ENCODE measurements around the gene FMR1NB. TPM values are rescaled to one million over a fixed set of nuclear protein-coding genes. Genes with fewer than 3 reads are reported as not detected.

FMR1NB gene
- total and polyA plus RNA-seq, 10 of the 15 experiments (the other 5 are each of a cell fraction or from before 2014, with no cell fraction given), result 0.08 TPM; not detected in 9

- TF ChIP-seq MTA3 (IDR thresholded peaks at IDR 0.05; ENCODE audit: borderline replicate concordance, low read length) (no peak), NFIC (IDR thresholded peaks at IDR 0.05; ENCODE audit: low read depth, low read length) (peak; percentile 59; the same call in 1 of the 2 replicates), USF1 (IDR thresholded peaks at IDR 0.05; ENCODE audit: borderline replicate concordance, extremely low read length, insufficient read depth, low read depth, low read length) (no peak), NFYA (IDR thresholded peaks at IDR 0.05; ENCODE audit: borderline replicate concordance, low read depth, low read length) (no peak), POLR2A (IDR thresholded peaks at IDR 0.05; ENCODE audit: low read depth, low read length) (no peak)
Observed at GRCh38 chrX:148069759-148070503, 88.8 kb downstream of the FMR1NB start (continued).

DNA sequence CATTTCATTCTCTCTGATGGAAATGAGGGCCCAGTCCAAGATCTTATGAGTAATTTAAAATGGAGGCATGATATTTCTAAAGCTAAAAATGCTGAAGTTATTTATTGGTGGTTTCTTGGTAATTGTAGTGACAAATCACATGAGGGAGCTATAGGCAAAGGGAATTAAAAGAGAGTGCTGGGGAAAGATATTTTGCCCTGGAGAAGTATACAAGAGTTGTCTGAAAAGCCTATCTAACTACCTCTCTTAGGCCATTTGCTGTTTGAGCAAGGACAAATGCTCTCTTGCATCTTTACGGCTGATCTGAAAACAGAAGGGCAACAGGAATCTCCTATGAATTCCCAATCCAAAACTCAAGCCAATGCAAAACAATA lies 89.4 kb downstream of the FMR1NB start:
- no peak for ATAC-seq
- H3K4me1 ChIP-seq (ENCODE audit: control insufficient read depth, insufficient read depth, low read length), result peaks cover 3% of the 10 kb centered on the region; the same call in 1 of the 2 replicates
- no peaks in the 10 kb centered on the region for H3K36me3 ChIP-seq (ENCODE audit: control insufficient read depth in 2 of 2, insufficient read depth in 2 of 2, low read length in 1 of 2)
- no peak overlapping the region for H3K4me3 ChIP-seq
- in situ Hi-C loops (cut with MboI) (no loop called here), intact Hi-C loops (cut with micrococcal nuclease; ENCODE audit: unreplicated experiment) (no loop called here)
- no peaks in the 10 kb centered on the region for H3K9me3 ChIP-seq (replicated peaks; ENCODE audit: control insufficient read depth, insufficient read depth, low read length)
- no peak for FAIRE-seq
- CTCF ChIA-PET, result interaction anchor here (1.7 kb wide), 1 partner anchor 23 kb away, joined by 3 read pairs; no protein-coding TSS in a partner anchor
- POLR2A ChIA-PET, result no interaction called here
- H3K27me3 ChIP-seq (replicated peaks in 1 of 2; ENCODE audit: control insufficient read depth in 2 of 2, insufficient read depth in 2 of 2, low read length in 1 of 2), result no peaks in the 10 kb centered on the region
- H4K20me1 ChIP-seq (ENCODE audit: control insufficient read depth, insufficient read depth), result no peaks in the 10 kb centered on the region
- SMC1A ChIA-PET (ENCODE audit: uncharacterized antibody, unreplicated experiment), result no interaction called here
- H3K27ac ChIP-seq (ENCODE audit: control insufficient read depth, insufficient read depth), result no peak overlapping the region
- TF ChIP-seq RAD21 (IDR thresholded peaks at IDR 0.05; ENCODE audit: insufficient read depth, low read depth, low read length) (peak; percentile 34; the same call in 1 of the 2 replicates), MTA3 (IDR thresholded peaks at IDR 0.05; ENCODE audit: borderline replicate concordance, low read length) (no peak)
- RAD21 ChIA-PET (ENCODE audit: unreplicated experiment), result interaction anchor here (1.9 kb wide), 1 partner anchor 1400 kb away, joined by 5 read pairs; no protein-coding TSS in a partner anchor
- H2AFZ ChIP-seq (ENCODE audit: control insufficient read depth, low read depth, low read length), result no peak overlapping the region
- H3K4me2 ChIP-seq (ENCODE audit: control insufficient read depth, insufficient read depth), result no peak overlapping the region
- no peak for DNase-seq (ENCODE audit: low read depth, low spot score)
- H3K79me2 ChIP-seq (ENCODE audit: control insufficient read depth, insufficient read depth, low read length), result no peaks in the 10 kb centered on the region
- WGBS (ENCODE audit: insufficient coverage, insufficient replicate concordance, low lambda C conversion rate, missing lambda C conversion rate), result 88% methylated on average over 1 of the region's 1 CpG
- BruUV-seq (replicated peaks), result no TSS peak
- H3K9ac ChIP-seq (ENCODE audit: control insufficient read depth, insufficient read depth, low read length), result no peak overlapping the region

Small RNA genes within 50 kb of the gene (small RNA-seq; reads per million reads assigned to genes)
- gene RNA5SP524, result not detected

Other genes with a start within 250 kb of the FMR1NB start
- gene FMR1, start 69.4 kb upstream of the FMR1NB start, total RNA-seq (2014; rRNA removed), result 16.2 and 22.0 TPM in 2 replicates
- 20.5 and 22.5 TPM in 2 replicates for gene FMR1, start 69.4 kb upstream of the FMR1NB start, total RNA-seq (2014; rRNA removed; fragmentation: Illumina TruSeq; extraction: Trizol)
- 22.9 and 26.4 TPM in 2 replicates for gene FMR1, start 69.4 kb upstream of the FMR1NB start, total RNA-seq (2021)
- 37.5 and 59.3 TPM in 2 replicates for gene FMR1, start 69.4 kb upstream of the FMR1NB start, polyA plus RNA-seq (2011; rRNA removed)
- gene FMR1, start 69.4 kb upstream of the FMR1NB start, polyA plus RNA-seq (2014; fragmentation: Illumina TruSeq; extraction: Trizol), result 26.7 and 32.2 TPM in 2 replicates
- gene FMR1, start 69.4 kb upstream of the FMR1NB start, polyA plus RNA-seq (2014; fragmentation: Nextera tagmentation; extraction: Ambion mirVana), result 10 to 100 TPM in 1 of 2 experiments, 1 to 10 TPM in 1; 7.9 to 12.6 TPM
- 18.6 and 23.4 TPM in 2 replicates for gene FMR1, start 69.4 kb upstream of the FMR1NB start, polyA plus RNA-seq (2014; rRNA removed)
- gene FMR1, start 69.4 kb upstream of the FMR1NB start, polyA plus RNA-seq (2016; fragmentation: Nextera tagmentation; extraction: Ambion mirVana), result 10 to 100 TPM; 10.3 to 10.8 TPM

Data from GM12878 (cell line).